LNCaP clone FGC (cell line): ENCODE measurements around the gene BRSK2.

ENCODE experiments used
- DNase-seq: peaks from one replicate; pipeline ENCODE4 v3.0.0-alpha.2; 2011; ENCODE audit warnings: low read depth
- H3K4me3 ChIP-seq: 2 replicates; pipeline ENCODE4 v1.5.1; 2011; ENCODE audit warnings: mild to moderate bottlenecking, low read depth, low read length, control low read depth
- TF ChIP-seq, protein P1 (sequence below): IDR thresholded peaks from 2 replicates; pipeline ENCODE4 v1.5.1; 2012; ENCODE audit warnings: mild to moderate bottlenecking; ENCODE audit not compliant: control insufficient read depth, insufficient read depth; ENCODE audit errors: extremely low read depth

BRSK2 gene

DNA sequence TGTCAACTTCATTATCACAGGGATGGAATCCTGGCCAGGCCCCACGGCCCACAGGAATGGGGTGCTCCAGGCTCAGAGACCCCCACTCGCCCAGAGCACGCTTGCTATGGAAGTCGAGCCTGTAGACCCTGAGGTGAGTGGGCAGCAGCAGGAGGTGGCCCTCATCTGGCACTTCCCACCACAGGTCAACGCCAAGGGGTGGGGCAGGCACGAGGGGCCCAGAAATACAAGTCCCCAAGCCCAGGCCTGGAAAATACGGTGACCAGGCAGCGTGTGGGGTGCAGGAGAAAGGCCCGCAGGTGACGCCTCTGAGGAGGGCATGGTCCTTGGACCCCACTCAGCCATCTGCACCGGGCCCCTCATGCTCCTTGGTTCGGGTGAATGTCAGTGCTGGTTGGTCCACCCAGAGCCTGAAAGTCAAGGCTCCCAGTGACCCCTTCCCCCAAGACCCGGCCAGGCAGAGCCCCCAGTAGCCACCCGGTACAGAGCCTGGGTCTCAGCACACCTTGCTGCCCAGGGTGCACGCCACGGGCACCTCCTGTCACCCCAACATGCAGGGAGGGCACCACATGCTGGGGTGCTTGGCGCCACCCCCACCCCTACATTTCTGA is 94.4 kb downstream of the BRSK2 start:
- TF ChIP-seq, protein P1, sequence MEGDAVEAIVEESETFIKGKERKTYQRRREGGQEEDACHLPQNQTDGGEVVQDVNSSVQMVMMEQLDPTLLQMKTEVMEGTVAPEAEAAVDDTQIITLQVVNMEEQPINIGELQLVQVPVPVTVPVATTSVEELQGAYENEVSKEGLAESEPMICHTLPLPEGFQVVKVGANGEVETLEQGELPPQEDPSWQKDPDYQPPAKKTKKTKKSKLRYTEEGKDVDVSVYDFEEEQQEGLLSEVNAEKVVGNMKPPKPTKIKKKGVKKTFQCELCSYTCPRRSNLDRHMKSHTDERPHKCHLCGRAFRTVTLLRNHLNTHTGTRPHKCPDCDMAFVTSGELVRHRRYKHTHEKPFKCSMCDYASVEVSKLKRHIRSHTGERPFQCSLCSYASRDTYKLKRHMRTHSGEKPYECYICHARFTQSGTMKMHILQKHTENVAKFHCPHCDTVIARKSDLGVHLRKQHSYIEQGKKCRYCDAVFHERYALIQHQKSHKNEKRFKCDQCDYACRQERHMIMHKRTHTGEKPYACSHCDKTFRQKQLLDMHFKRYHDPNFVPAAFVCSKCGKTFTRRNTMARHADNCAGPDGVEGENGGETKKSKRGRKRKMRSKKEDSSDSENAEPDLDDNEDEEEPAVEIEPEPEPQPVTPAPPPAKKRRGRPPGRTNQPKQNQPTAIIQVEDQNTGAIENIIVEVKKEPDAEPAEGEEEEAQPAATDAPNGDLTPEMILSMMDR, result no peak
- DNase-seq, result no peak
- no peak overlapping the region for H3K4me3 ChIP-seq

DNA sequence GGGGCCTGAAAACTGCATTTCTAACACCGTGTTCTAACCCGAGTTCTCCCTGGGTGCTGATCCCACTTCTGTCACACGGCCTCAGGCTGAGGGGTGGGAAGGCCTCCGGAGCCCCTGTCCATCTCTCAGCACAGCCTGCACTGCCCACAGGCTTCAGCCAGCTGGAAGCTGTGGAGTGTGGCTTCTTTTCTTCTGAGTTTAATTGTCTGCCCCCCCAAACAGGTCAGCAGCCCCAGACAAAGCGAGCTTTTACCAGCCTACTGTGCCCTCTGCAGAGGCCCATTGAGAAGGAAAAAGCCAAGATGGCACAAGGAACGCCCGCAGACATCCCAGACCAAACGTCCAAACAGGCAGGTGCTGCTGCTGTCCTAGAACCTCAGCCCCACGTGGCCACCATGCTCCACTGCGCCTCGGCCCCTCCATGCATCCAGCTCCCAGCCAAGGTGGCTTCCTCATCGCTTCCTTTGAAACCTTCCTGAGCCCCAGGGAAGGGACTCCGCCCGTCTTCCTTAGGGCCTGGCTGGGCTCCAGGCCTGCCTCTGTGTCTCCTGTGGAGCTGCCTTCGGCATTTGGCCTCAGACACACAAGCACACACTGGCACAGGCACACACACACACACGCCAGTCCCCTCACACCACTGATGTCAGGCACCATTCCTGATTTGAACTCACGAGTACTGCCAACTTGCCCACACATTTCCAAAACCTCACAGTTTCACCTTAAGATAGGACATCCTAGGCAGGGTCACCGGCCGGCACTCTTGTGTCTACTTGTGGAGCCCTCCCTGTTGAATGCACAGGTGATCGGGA is 95.2 kb downstream of the BRSK2 start:
- TF ChIP-seq, protein P1, result no peak
- no peak for DNase-seq
- H3K4me3 ChIP-seq, result no peak overlapping the region

DNA sequence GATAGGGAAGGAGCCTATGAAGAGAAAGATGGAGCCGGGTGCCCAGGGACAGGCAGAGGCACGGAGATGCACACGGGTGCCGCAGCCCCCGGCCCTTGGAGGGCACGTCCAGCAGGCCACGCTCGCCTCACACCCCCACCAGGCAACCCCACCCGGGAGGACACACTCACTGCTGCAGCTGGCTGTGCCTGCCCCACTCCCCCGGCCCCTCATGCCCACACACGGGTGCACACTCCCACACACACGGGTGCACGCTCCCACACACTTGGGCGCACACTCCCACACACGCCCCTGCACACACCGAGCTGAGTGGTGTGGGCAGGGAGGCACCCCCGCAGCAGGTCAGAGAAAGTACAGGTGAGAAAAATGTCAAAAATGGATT is 95.8 kb downstream of the BRSK2 start:
- TF ChIP-seq, protein P1, result no peak
- H3K4me3 ChIP-seq, result no peak overlapping the region
- no peak for DNase-seq

DNA sequence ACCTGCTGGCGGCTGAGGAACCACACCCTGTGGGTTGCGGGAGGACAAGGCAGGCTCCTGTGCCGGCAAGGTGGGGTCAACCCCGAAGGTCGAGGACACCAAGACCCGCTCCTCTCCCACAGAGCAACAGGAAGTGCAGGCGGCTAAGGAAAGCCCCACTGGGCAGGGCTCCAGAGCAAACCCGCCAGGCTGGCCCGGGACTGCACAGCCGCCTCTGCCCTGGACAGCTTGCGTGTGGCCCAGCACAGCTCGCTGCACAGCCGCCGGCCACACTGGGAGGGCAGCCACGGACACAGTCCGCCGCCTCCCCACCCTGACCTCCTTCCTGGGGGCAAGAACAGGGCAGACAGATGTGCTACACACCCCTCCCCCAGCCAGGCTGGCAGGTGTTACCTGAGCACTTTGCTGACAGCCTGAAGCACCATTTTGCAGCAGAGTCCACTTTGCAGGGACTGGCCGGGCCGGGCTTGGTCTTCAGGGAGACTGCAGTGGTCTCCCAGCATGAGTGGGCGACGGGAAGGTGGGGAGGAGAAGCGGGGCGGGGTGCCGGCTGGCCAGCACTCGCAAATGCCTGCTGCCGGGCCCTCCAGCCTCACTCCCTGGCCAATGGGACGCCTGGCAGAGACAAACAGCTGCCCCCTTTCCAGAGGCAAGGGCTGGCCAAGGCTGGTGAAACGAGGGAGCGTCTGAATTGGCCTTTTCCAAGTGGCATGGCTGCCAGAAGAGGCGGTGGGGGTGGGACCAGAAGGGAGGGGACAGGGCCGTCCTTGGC is 96.5 kb downstream of the BRSK2 start, which contains the start of gene MOB2:
TSS of gene MOB2 (minus strand) at position 726 of the 772 bp plus-strand sequence. CDS start at position 503, 223 bp downstream.
- TF ChIP-seq, protein P1, result no peak
- no peak within 1 kb of the TSS for H3K4me3 ChIP-seq
- DNase-seq, result no peak

DNA sequence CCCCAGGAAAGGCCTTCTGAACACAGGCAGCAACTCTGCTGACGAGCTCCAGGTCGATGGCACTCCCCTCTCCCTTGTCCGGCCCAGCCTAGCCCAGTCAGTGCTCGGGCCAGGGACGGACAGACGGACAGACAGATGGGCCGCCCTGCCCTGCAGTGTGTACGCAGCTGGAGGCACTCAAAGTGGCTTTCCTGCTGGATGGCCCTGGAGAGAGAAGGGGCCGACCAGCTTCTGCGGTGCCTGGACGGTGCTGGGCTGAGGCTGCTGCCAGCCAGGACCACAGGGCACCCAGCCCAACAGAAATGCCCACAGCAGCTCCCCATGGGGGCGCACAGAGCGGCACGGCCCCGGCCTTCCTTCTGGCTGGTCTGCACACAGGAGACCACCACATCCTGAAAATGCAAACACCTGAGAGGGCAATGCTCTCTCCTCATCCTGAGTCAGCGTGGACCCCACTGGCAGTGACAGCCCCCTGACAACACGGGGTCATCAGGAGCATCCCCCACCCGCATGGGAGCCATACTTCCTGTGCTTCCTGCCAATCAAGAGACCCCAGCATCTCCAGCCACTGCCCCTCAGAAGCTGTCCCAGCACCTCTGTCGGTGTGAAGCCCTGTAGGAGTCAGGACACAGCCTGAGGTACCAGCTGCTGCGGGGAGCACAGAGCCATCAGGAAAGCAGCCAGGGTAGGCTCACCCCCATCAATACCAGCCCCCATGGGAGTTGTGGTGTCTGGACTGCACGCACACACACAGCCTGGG is 97.5 kb downstream of the BRSK2 start:
- TF ChIP-seq, protein P1, result no peak
- H3K4me3 ChIP-seq, result no peak overlapping the region
- DNase-seq, result no peak

DNA sequence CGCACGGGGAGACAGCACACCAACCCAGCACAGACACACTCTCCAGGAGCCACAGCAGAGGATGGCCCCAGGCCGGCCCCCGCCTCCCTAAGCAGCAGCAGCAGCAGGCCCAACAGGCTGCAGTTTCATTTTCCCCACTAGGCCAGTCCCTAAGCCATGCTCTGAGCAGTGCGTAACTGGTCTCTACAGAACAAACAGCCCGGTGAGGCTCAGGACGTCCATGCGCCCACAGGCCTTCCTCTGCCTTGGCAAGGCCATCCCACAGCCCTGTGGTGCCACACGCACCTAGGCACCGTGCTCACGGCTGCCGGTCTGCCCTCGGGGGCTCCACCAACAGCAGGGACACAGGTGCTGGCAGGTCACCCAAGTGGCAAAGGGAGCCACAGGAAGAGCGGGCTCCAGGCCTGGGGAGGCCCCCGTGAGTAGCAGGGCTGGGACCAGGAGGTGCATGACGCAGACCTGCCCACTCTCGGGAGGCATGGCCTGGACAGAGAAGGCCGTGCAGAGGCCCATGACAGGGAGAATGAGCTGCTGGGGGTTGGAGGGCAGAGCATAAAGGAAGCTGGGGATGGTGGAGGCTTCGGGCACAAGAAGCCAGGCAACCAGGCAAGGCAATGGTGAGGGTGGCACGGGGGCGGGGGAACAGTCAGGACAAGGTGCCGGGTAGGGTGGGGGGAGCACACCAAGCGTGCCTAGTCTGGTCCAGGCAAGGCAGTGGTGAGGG is 98.3 kb downstream of the BRSK2 start:
- no peak overlapping the region for H3K4me3 ChIP-seq
- TF ChIP-seq, protein P1, result no peak
- DNase-seq, result no peak
